ENCODE results near the gene INAFM2. TPM values are rescaled to one million over a fixed set of nuclear protein-coding genes. Genes with fewer than 3 reads are reported as not detected.
A peak's percentile ranks its signal among the peaks of the same experiment; 100 is the strongest.

INAFM2 gene
- total RNA-seq, 2 experiments from 2014 or later = 8.7 to 8.9 TPM

GRCh38 chr15:40349163-40349562 lies 25.7 kb downstream of the INAFM2 start:
- Mint-ChIP-seq H3K4me3 (no peak overlapping the region), H3K27ac (no peak overlapping the region), H3K36me3 (ENCODE audit: low read depth) (no peaks in the 10 kb centered on the region), H3K27me3 (no peaks in the 10 kb centered on the region), H3K9me3 (no peaks in the 10 kb centered on the region), H3K4me1 (no peaks in the 10 kb centered on the region)
- CTCF ChIA-PET = no interaction called here
- POLR2A ChIA-PET = no interaction called here
- DNase-seq = no peak

GRCh38 chr15:40352281-40352901 lies 28.9 kb downstream of the INAFM2 start:
- H3K4me3 Mint-ChIP-seq = no peak overlapping the region
- ChIA-PET POLR2A (no interaction called here), CTCF (interaction anchor here (0.7 to 1.5 kb wide), 3 partner anchors 16 to 78 kb away, joined by 3 to 4 read pairs (median 3); no protein-coding TSS in a partner anchor)
- no peaks in the 10 kb centered on the region for H3K9me3 Mint-ChIP-seq
- H3K27me3 Mint-ChIP-seq = peaks cover 16% of the 10 kb centered on the region
- H3K4me1 Mint-ChIP-seq = no peaks in the 10 kb centered on the region
- H3K27ac Mint-ChIP-seq = no peak overlapping the region
- no peak for DNase-seq
- H3K36me3 Mint-ChIP-seq (ENCODE audit: low read depth) = no peaks in the 10 kb centered on the region

GRCh38 chr15:40353697-40354096 lies 30.2 kb downstream of the INAFM2 start:
- Mint-ChIP-seq H3K27me3 (peaks cover 16% of the 10 kb centered on the region), H3K4me1 (peaks cover 5% of the 10 kb centered on the region), H3K9me3 (no peaks in the 10 kb centered on the region), H3K36me3 (ENCODE audit: low read depth) (no peaks in the 10 kb centered on the region), H3K27ac (no peak overlapping the region), H3K4me3 (no peak overlapping the region)
- POLR2A ChIA-PET = no interaction called here
- CTCF ChIA-PET = interaction anchor here (1.3 to 2.7 kb wide), 2 partner anchors 9 to 69 kb away, joined by 6 to 7 read pairs; no protein-coding TSS in a partner anchor
- DNase-seq = no peak

- H3K4me1 Mint-ChIP-seq = peaks cover 11% of the 10 kb centered on the region
- H3K27ac Mint-ChIP-seq = no peak overlapping the region
- H3K27me3 Mint-ChIP-seq = peaks cover 18% of the 10 kb centered on the region
- DNase-seq = no peak
- H3K4me3 Mint-ChIP-seq = no peak overlapping the region
- H3K9me3 Mint-ChIP-seq = no peaks in the 10 kb centered on the region
- H3K36me3 Mint-ChIP-seq (ENCODE audit: low read depth) = no peaks in the 10 kb centered on the region
- ChIA-PET POLR2A (no interaction called here), CTCF (interaction anchor here (0.7 to 3.8 kb wide), 9 partner anchors 10 to 213 kb away, joined by 3 to 30 read pairs (median 7); no protein-coding TSS in a partner anchor)
Observed at GRCh38 chr15:40354408-40355171, 31.1 kb downstream of the INAFM2 start.

GRCh38 chr15:40355976-40356585 lies 32.6 kb downstream of the INAFM2 start:
- no peaks in the 10 kb centered on the region for H3K36me3 Mint-ChIP-seq (ENCODE audit: low read depth)
- ChIA-PET CTCF (interaction anchor here (1.0 to 3.8 kb wide), 7 partner anchors 11 to 77 kb away, joined by 4 to 30 read pairs (median 8); partner anchors contain the start of gene INAFM2), POLR2A (interaction anchor here (1.0 to 1.3 kb wide), 3 partner anchors 10 to 27 kb away, joined by 3 to 4 read pairs (median 3); partner anchors contain the start of gene KNSTRN)
- no peak overlapping the region for H3K27ac Mint-ChIP-seq
- DNase-seq = no peak
- no peak overlapping the region for H3K4me3 Mint-ChIP-seq
- H3K4me1 Mint-ChIP-seq = peaks cover 11% of the 10 kb centered on the region
- no peaks in the 10 kb centered on the region for H3K9me3 Mint-ChIP-seq
- H3K27me3 Mint-ChIP-seq = peaks cover 18% of the 10 kb centered on the region

- peak overlapping the region; percentile 36 for H3K4me3 Mint-ChIP-seq
- H3K36me3 Mint-ChIP-seq (ENCODE audit: low read depth) = no peaks in the 10 kb centered on the region
- no peaks in the 10 kb centered on the region for H3K9me3 Mint-ChIP-seq
- peaks cover 18% of the 10 kb centered on the region for H3K27me3 Mint-ChIP-seq
- H3K27ac Mint-ChIP-seq = no peak overlapping the region
- no peak for DNase-seq
- POLR2A ChIA-PET = interaction anchor here (1.0 to 1.3 kb wide), 4 partner anchors 11 to 49 kb away, joined by 3 to 4 read pairs (median 4); partner anchors contain the start of gene KNSTRN
- H3K4me1 Mint-ChIP-seq = peaks cover 11% of the 10 kb centered on the region
- CTCF ChIA-PET = interaction anchor here (0.8 to 3.8 kb wide), 7 partner anchors 11 to 50 kb away, joined by 3 to 30 read pairs (median 4); partner anchors contain the start of gene INAFM2
Observed at GRCh38 chr15:40357246-40357645, 33.8 kb downstream of the INAFM2 start.

- H3K27ac Mint-ChIP-seq = no peak within 1 kb of the TSS
- ChIA-PET POLR2A (interaction anchor here (1.0 kb wide), 1 partner anchor 50 kb away, joined by 4 read pairs; no protein-coding TSS in a partner anchor), CTCF (interaction anchor here (0.8 to 3.8 kb wide), 4 partner anchors 10 to 51 kb away, joined by 3 to 30 read pairs (median 8); no protein-coding TSS in a partner anchor)
- H3K4me1 Mint-ChIP-seq = peaks cover 11% of the 10 kb centered on the region
- no peaks in the 10 kb centered on the region for H3K9me3 Mint-ChIP-seq
- H3K36me3 Mint-ChIP-seq (ENCODE audit: low read depth) = no peaks in the 10 kb centered on the region
- peaks cover 18% of the 10 kb centered on the region for H3K27me3 Mint-ChIP-seq
- peak; percentile 93 for DNase-seq
- H3K4me3 Mint-ChIP-seq = peak within 1 kb of the TSS; percentile 72
Observed at GRCh38 chr15:40357723-40358470, 34.4 kb downstream of the INAFM2 start, which contains the start of gene DISP2. DISP2 (plus strand) TSS chr15:40358219; CDS start chr15:40358322, 103 bp downstream.

- Mint-ChIP-seq H3K36me3 (ENCODE audit: low read depth) (no peaks in the 10 kb centered on the region), H3K27me3 (peaks cover 18% of the 10 kb centered on the region), H3K4me1 (peaks cover 11% of the 10 kb centered on the region), H3K27ac (no peak overlapping the region), H3K4me3 (peak overlapping the region; percentile 71), H3K9me3 (no peaks in the 10 kb centered on the region)
- peak; percentile 37 for DNase-seq
- ChIA-PET POLR2A (no interaction called here), CTCF (interaction anchor here (1.0 to 1.8 kb wide), 2 partner anchors 14 to 52 kb away, joined by 3 to 12 read pairs; no protein-coding TSS in a partner anchor)
Observed at GRCh38 chr15:40358471-40359353, 35.2 kb downstream of the INAFM2 start.

GRCh38 chr15:40360015-40360414 lies 36.5 kb downstream of the INAFM2 start:
- Mint-ChIP-seq H3K4me3 (no peak overlapping the region), H3K4me1 (peaks cover 11% of the 10 kb centered on the region), H3K27ac (no peak overlapping the region), H3K9me3 (no peaks in the 10 kb centered on the region), H3K27me3 (peaks cover 18% of the 10 kb centered on the region), H3K36me3 (ENCODE audit: low read depth) (no peaks in the 10 kb centered on the region)
- ChIA-PET POLR2A (interaction anchor here (1.2 kb wide), 1 partner anchor 23 kb away, joined by 4 read pairs; the partner anchor contains the start of gene KNSTRN), CTCF (interaction anchor here (1.2 kb wide), 1 partner anchor 62 kb away, joined by 3 read pairs; no protein-coding TSS in a partner anchor)
- DNase-seq = no peak

GRCh38 chr15:40361640-40362039 lies 38.1 kb downstream of the INAFM2 start:
- H3K9me3 Mint-ChIP-seq = no peaks in the 10 kb centered on the region

GRCh38 chr15:40363611-40364010 lies 40.1 kb downstream of the INAFM2 start:
- ChIA-PET POLR2A (no interaction called here), CTCF (interaction anchor here (1.3 to 2.6 kb wide), 3 partner anchors 19 to 77 kb away, joined by 3 to 12 read pairs (median 5); partner anchors contain the start of gene BAHD1)
- Mint-ChIP-seq H3K4me1 (peaks cover 24% of the 10 kb centered on the region), H3K36me3 (ENCODE audit: low read depth) (no peaks in the 10 kb centered on the region), H3K27ac (no peak overlapping the region), H3K4me3 (no peak overlapping the region), H3K27me3 (peaks cover 3% of the 10 kb centered on the region), H3K9me3 (no peaks in the 10 kb centered on the region)
- no peak for DNase-seq

More at GRCh38 chr15:40361640-40362039, 38.1 kb downstream of the INAFM2 start:
- peaks cover 18% of the 10 kb centered on the region for H3K4me1 Mint-ChIP-seq
- no peaks in the 10 kb centered on the region for H3K36me3 Mint-ChIP-seq (ENCODE audit: low read depth)
- H3K4me3 Mint-ChIP-seq = no peak overlapping the region
- ChIA-PET CTCF (no interaction called here), POLR2A (interaction anchor here (1.4 kb wide), 1 partner anchor 21 kb away, joined by 4 read pairs; the partner anchor contains the start of gene KNSTRN)
- no peak for DNase-seq
- no peak overlapping the region for H3K27ac Mint-ChIP-seq
- H3K27me3 Mint-ChIP-seq = peaks cover 9% of the 10 kb centered on the region
